OCI-LY7 (cell line): ENCODE measurements around the gene CRYL1. TPM values are rescaled to one million over a fixed set of nuclear protein-coding genes. Genes with fewer than 3 reads are reported as not detected.

Experiments
- BruUV-seq: library from RNA; stranded (reverse); fragments of 400-500 nt; replicated peaks from 2 replicates; lab custom pipeline; 2021; lab: Mats Ljungman, UMichigan
- CTCF ChIA-PET: fragments of 300-600 bp; sonication (Branson Sonifier 250); formaldehyde crosslinking; loops from one replicate; lab custom pipeline; 2022; ENCODE audit warnings: antibody characterized with exemption; ENCODE audit not compliant: unreplicated experiment; lab: Charles Lee
- POLR2A ChIA-PET: fragments of 300-600 bp; sonication (Branson Sonifier 250); formaldehyde crosslinking; loops from one replicate; lab custom pipeline; 2022; ENCODE audit warnings: antibody characterized with exemption; lab: Charles Lee
- DNase-seq: peaks from one replicate; pipeline ENCODE4 v3.0.0-alpha.2; 2015; ENCODE audit warnings: low spot score
- H2AFZ ChIP-seq: fragments of 200-600 bp; sonication (generic), shearing (Covaris generic); 2 replicates; pipeline ENCODE4 v1.6.1; 2014; ENCODE audit warnings: mild to moderate bottlenecking, antibody characterized with exemption, low read length, moderate library complexity
- H3K27ac ChIP-seq: fragments of 200-600 bp; sonication (generic); 2 replicates; pipeline ENCODE4 v1.5.1; 2014; ENCODE audit warnings: mixed run types, low read depth, mild to moderate bottlenecking, moderate library complexity, low read length, inconsistent platforms; ENCODE audit not compliant: poor library complexity, severe bottlenecking
- H3K36me3 ChIP-seq: fragments of 200-600 bp; sonication (generic); 2 replicates; pipeline ENCODE4 v1.6.1; 2014; ENCODE audit warnings: mild to moderate bottlenecking, antibody characterized with exemption, low read length, moderate library complexity, mixed read lengths; ENCODE audit not compliant: insufficient read depth
- H3K4me1 ChIP-seq: fragments of 200-600 bp; sonication (generic); 2 replicates; pipeline ENCODE4 v1.5.1; 2014; ENCODE audit warnings: mild to moderate bottlenecking, low read length; ENCODE audit not compliant: insufficient read depth, poor library complexity, severe bottlenecking
- H3K4me2 ChIP-seq: fragments of 200-600 bp; sonication (generic); 2 replicates; pipeline ENCODE4 v1.6.1; 2014; ENCODE audit warnings: mild to moderate bottlenecking, low read length
- H3K4me3 ChIP-seq: fragments of 200-600 bp; sonication (generic); 2 replicates; pipeline ENCODE4 v1.5.1; 2014; ENCODE audit warnings: mild to moderate bottlenecking, low read depth, low read length; ENCODE audit not compliant: poor library complexity, severe bottlenecking
- H3K79me2 ChIP-seq: fragments of 200-600 bp; sonication (generic); 2 replicates; pipeline ENCODE4 v1.6.1; 2016; ENCODE audit warnings: low read depth, mild to moderate bottlenecking, low read length, moderate library complexity, mixed read lengths; ENCODE audit not compliant: insufficient read depth
- H3K9me2 ChIP-seq: fragments of 200-600 bp; sonication (generic); 2 replicates; pipeline ENCODE4 v1.6.1; 2016; ENCODE audit warnings: mild to moderate bottlenecking, low read length, mixed read lengths; ENCODE audit not compliant: insufficient read depth
- H3K9me3 ChIP-seq: fragments of 200-600 bp; sonication (generic); 2 replicates; pipeline ENCODE4 v1.6.1; 2014; ENCODE audit warnings: mild to moderate bottlenecking, mixed run types, low read length, mixed read lengths
- H4K20me1 ChIP-seq: fragments of 200-600 bp; sonication (generic); 2 replicates; pipeline ENCODE4 v1.6.1; 2014; ENCODE audit warnings: mild to moderate bottlenecking, antibody characterized with exemption, low read length, moderate library complexity, mixed read lengths; ENCODE audit not compliant: insufficient read depth
- CTCF ChIP-seq: fragments of 200-600 bp; sonication (generic); conservative IDR thresholded peaks from 2 replicates; pipeline ENCODE4 v1.5.1; 2014; ENCODE audit warnings: mild to moderate bottlenecking, antibody characterized with exemption, low read length, moderate library complexity, mixed read lengths
- EZH2phosphoT487 ChIP-seq: fragments of 200-600 bp; sonication (generic); IDR thresholded peaks from 2 replicates; pipeline ENCODE4 v1.6.1; 2018; ENCODE audit warnings: low read depth, borderline replicate concordance, mild to moderate bottlenecking, mixed run types, antibody characterized with exemption, low read length, moderate library complexity, mixed read lengths
- intact Hi-C: fragments of 100-400 bp; cut with micrococcal nuclease; formaldehyde crosslinking; loops from one replicate; pipeline ENCODE4 v1.10.0; 2022; ENCODE audit not compliant: unreplicated experiment
- total RNA-seq, 2 experiments: library from RNA; depleted of rRNA in 1 of 2; stranded (reverse); fragments of >200 nt in 1 of 2; shearing (Covaris generic) in 1 of 2; gene quantifications; 2 replicates each; pipeline ENCODE4 v1.2.3, GENCODE V29; 2014 to 2022

CRYL1 gene
- total RNA-seq, 2 experiments from 2014 or later: not detected

- ChIA-PET CTCF (no interaction called here), POLR2A (interaction anchor here (0.6 kb wide), 1 partner anchor 374 kb away, joined by 3 read pairs; no protein-coding TSS in a partner anchor)
- Histone ChIP-seq H3K9me2 (no peaks in the 10 kb centered on the region), H3K9me3 (no peaks in the 10 kb centered on the region), H4K20me1 (no peaks in the 10 kb centered on the region), H3K79me2 (no peaks in the 10 kb centered on the region), H3K27ac (no peak overlapping the region), H3K4me3 (no peak overlapping the region), H3K4me2 (no peak overlapping the region), H3K36me3 (no peaks in the 10 kb centered on the region), H3K4me1 (no peaks in the 10 kb centered on the region), H2AFZ (no peak overlapping the region)
- intact Hi-C loops: no loop called here
- DNase-seq: no peak
- no peak for TF ChIP-seq EZH2phosphoT487
- no peak for TF ChIP-seq CTCF
- BruUV-seq: no TSS peak
Observed at GRCh38 chr13:20553311-20553710, 27.7 kb upstream of the CRYL1 start.

GRCh38 chr13:20550799-20551198 lies 25.1 kb upstream of the CRYL1 start:
- H3K9me3 ChIP-seq: no peaks in the 10 kb centered on the region
- TF ChIP-seq CTCF: no peak
- no peak for TF ChIP-seq EZH2phosphoT487
- no peaks in the 10 kb centered on the region for H3K79me2 ChIP-seq
- H3K9me2 ChIP-seq: no peaks in the 10 kb centered on the region
- intact Hi-C loops: no loop called here
- H3K27ac ChIP-seq: no peak overlapping the region
- DNase-seq: no peak
- H2AFZ ChIP-seq: no peak overlapping the region
- no peaks in the 10 kb centered on the region for H3K4me1 ChIP-seq
- H3K4me3 ChIP-seq: no peak overlapping the region
- no peaks in the 10 kb centered on the region for H4K20me1 ChIP-seq
- H3K36me3 ChIP-seq: no peaks in the 10 kb centered on the region
- no peak overlapping the region for H3K4me2 ChIP-seq
- ChIA-PET POLR2A (no interaction called here), CTCF (no interaction called here)
- no TSS peak for BruUV-seq

GRCh38 chr13:20547479-20547908 lies 21.8 kb upstream of the CRYL1 start:
- H2AFZ ChIP-seq: no peak overlapping the region
- DNase-seq: no peak
- H3K9me3 ChIP-seq: no peaks in the 10 kb centered on the region
- ChIA-PET CTCF (no interaction called here), POLR2A (interaction anchor here (0.6 to 1.1 kb wide), 2 partner anchors 22 to 356 kb away, joined by 3 to 5 read pairs; no protein-coding TSS in a partner anchor)
- no peak overlapping the region for H3K27ac ChIP-seq
- intact Hi-C loops: no loop called here
- H3K4me3 ChIP-seq: no peak overlapping the region
- no peak for TF ChIP-seq CTCF
- no peak for TF ChIP-seq EZH2phosphoT487
- no peaks in the 10 kb centered on the region for H4K20me1 ChIP-seq
- no peaks in the 10 kb centered on the region for H3K36me3 ChIP-seq
- BruUV-seq: no TSS peak
- H3K9me2 ChIP-seq: no peaks in the 10 kb centered on the region
- H3K4me2 ChIP-seq: no peak overlapping the region
- no peaks in the 10 kb centered on the region for H3K4me1 ChIP-seq
- H3K79me2 ChIP-seq: no peaks in the 10 kb centered on the region
